Dermis blood vessel endothelial cell (primary cell): ENCODE data around the gene WBP11. TPM values are rescaled to one million over a fixed set of nuclear protein-coding genes. Genes with fewer than 3 reads are reported as not detected.

ENCODE experiments used
- DNase-seq: peaks from one replicate; pipeline ENCODE4 v3.0.0; 2010
- total RNA-seq: library from RNA; depleted of rRNA; stranded (reverse); fragments of >200 nt; gene quantifications from 2 replicates; pipeline ENCODE4 v1.2.3, GENCODE V29; 2014

WBP11 gene
- total RNA-seq, 1 donor from 2014 or later = 9.5 TPM

- no peak for DNase-seq
These were observed 20.8 kb upstream of the WBP11 start for GRCh38 chr12:14824012-14824634.

GRCh38 chr12:14814014-14814413, 10.7 kb upstream of the WBP11 start, which contains the start of gene SMCO3:
Gene SMCO3, minus strand, starts transcription at chr12:14814182. Its CDS starts 7,502 bp downstream, at chr12:14806680.
- no peak for DNase-seq

GRCh38 chr12:14811486-14811885, 8.2 kb upstream of the WBP11 start:
- DNase-seq = no peak

DNA sequence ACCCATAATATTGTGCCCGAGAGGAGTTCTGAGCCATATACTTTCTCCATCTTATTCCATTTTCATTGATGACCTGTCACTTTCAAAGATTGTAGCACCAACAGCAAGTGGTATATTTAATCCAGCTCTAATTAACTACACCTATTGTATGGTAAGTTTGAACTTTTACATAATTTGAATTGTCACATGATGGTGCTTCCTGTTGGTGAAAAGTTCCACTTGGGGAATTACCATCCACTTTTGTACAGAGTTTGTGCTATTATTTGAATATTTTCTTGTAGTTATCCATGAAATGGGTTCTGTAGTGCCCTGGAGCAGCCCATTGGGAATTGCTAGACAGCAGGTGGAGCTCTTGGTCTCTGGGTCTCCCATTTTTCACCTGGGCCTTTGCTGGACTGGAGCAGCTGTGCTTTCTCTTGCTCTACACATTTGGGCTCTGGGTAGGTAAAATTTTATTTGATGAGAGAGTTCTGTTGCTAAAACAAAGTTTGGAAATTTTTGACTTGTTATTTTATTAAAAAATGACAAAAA, 7.7 kb upstream of the WBP11 start:
- peak; percentile 68 for DNase-seq

GRCh38 chr12:14810167-14810952, 7.1 kb upstream of the WBP11 start:
- DNase-seq = no peak

GRCh38 chr12:14803830-14804160, 517 bp upstream of the WBP11 start:
- DNase-seq = no peak

- no peak for DNase-seq
These were observed 612 bp downstream of the WBP11 start for GRCh38 chr12:14802721-14803010.

DNA sequence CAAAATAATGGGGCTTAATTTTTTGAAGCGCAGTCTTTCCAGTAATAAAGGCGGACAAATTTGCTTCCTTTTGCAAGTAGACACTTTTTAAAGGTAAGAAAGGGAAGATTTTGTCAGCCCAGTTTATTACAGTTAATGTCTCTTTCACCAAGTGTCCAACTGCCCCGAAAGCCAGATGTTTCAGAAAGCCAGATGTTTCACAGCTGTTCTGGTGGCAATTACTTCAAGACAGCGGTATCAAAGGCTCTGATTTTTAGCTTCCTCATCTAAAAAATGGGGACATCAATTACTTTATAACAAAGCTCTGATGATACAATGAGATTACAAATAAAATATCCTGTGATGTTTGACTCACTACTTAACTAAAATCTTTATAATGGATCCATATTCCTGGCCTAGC, 1.0 kb downstream of the WBP11 start:
- no peak for DNase-seq

DNA sequence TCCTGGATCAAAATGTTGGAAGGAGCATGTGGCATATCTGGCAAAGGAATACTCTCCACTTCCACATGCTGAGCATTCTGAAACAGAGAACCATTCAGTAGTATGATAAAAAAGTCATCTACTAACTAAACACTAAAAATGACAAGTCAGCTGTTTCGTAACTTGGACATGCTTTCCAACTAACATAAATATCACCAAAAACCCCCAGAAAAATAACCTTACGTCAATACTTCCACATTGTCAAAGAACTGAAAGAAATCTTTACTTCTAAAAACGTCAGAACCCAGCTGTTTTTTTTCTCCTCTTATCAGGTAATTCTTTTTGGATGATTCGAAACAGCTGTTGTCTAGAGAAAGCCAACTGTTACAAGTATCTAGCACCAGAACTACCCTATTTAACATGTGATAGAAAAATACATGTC, 8.2 kb downstream of the WBP11 start:
- DNase-seq = no peak

DNA sequence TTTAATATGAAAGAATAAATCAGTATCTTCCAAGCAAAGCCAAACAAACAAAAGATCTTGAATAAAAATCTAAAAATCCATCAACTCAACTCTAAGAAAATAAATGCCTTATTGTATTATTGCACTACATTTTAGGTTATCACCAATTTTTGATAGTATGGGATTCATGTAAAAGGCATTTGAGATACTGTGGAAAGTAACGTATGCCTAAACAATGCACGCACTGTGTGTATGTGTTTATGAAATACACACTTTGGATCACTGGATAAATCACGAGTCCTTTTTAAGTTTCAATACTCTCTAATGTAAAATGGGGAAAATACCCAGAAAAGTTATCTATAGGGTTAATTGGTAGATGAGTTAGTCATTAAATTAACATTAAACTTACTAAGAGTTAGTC, 17.7 kb downstream of the WBP11 start:
- no peak for DNase-seq

DNA sequence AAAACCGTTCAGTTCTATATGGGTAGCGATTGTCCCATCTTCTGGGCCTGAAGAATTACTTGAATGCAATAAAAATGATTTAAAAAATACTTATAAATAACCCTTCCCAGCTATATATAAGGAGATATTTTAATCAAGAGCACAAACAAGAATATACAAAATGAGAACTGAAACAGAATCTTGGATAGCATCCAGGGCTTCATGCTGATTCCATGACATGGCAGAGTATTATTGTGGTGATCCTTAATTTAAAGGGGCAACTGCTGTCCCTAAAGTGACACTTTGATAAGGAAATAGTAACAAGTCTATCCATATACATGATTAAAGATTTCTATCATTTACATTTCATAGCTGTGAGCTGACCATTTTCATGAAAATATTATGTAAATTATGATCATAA, 18.8 kb downstream of the WBP11 start:
- DNase-seq = no peak

- no peak for DNase-seq
These were observed 20.5 kb downstream of the WBP11 start for GRCh38 chr12:14782756-14783155.

DNA sequence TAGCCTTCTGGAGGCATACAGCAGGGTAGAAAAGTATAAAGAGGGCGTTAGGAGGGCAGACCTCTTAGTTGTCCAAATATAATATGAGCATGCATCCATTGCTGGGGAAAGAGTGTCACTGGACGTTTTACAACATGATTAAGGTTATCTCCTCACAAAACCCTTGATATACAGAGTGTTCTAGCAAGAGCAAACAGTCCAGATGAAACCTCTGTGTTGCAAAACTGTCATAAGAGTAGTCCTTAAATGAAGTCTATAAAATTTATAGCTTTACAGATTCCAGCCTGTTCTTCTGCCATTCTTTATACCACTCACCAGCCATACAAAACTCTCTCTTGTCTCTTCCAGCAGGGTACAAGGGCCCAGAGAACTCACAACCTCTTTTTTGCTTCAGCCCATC, 21.7 kb downstream of the WBP11 start:
- no peak for DNase-seq

- no peak for DNase-seq
These were observed 22.4 kb downstream of the WBP11 start for GRCh38 chr12:14780859-14781258.

- DNase-seq = no peak
These were observed 23.4 kb downstream of the WBP11 start for GRCh38 chr12:14779834-14780233.

DNA sequence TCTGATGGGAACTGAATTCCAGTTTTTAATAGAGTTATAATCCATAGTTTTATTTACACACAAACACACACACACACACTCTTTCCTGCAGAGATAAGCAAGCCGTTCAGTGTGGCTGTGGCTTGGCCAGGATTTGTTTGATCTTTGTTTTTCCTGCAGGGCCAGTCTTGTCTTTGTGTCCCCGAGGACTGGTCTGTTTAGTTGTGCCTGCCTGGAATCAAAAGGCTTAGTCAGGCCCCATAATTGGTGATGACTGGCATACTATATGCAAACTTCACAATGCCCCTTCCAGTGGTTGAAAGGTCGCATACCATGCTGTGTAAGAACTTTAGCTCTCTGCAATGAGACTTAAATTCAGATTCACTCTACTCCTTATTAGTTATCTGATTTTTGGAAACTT, 26.0 kb downstream of the WBP11 start:
- no peak for DNase-seq

DNA sequence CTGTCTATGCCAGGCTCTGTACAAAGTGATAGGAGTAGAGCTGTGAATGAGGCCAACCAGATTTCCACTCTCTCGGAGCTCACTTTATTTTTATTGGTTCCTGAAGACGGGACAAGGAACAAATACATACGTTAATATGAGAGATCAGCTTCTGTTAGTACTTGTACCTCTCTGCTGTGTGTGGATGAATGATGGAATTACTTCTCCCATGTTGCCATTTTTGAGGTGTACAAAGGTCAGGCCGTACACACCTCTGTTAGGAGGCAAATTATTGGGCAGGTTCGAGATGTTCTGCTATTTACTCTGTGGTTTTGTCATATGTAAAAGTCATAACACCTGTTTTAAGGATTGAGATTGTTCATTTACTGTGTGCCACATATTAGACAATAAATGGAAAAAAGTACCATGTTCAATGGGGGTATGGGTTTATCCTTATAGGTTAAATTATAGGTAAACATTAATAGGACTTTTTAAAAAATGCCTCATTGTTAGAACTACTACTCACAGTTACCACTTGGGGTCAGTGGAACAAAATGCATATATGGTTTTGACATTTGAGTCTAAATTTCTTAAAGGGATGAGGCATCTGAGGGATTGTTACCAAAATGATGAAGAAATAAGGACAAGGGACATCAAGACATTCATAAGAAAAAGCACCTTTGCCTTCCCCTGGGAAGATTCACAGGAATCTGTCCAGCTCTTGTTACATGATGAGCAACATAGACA, 26.9 kb downstream of the WBP11 start:
- peak; percentile 33 for DNase-seq

GRCh38 chr12:14775636-14775980, 27.7 kb downstream of the WBP11 start:
- no peak for DNase-seq

- peak; percentile 58 for DNase-seq
These were observed 28.2 kb downstream of the WBP11 start for GRCh38 chr12:14774906-14775635.

DNA sequence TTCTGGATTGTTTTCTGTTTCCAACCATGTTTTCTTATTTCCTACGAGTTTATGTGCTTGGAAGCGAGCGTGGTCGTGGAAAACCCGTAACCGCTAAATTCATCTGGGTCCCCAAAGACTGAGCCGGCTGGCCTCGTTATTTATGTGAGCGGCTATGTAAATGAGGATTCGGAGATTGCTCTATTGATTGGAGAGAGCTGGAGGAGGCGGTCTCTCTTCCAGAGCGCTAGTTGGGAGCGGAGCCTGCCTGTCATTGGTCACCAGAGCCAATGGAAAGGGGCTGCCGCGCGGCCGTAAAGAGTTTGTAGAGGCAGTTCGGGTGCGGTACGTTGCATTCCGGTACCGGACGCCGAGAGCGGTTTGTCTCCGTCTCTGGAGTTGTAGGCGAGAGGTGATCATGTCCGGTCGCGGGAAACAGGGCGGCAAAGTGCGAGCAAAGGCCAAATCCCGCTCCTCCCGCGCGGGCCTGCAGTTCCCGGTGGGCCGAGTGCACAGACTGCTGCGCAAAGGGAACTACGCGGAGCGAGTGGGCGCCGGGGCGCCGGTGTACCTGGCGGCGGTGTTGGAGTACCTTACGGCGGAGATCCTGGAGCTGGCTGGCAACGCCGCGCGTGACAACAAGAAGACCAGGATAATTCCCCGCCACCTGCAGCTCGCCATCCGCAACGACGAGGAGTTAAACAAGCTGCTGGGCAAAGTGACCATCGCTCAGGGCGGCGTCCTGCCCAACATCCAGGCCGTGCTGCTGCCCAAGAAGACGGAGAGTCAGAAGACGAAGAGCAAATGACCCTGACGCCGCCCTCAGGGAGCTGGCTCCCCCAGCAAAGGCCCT, 29.0 kb downstream of the WBP11 start:
- peak; percentile 97 for DNase-seq

DNA sequence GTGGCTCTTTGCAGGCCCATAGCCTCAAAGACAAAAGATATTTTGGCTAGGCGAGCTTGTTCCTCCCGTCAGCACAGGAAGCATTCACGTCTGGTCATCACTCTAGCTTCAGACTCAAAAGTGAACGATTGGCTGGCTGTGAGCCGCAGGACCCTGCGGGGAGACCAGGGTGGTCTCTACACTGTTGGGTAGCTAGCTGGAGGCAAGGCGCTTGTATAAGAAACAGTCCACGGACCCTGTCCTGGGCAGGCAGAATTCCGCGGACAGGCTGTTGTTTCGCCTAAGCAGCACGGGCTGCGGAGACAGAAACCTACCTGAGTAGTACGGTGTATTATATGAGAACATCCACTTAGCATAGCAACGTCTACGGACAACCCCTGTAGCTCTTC, 29.6 kb downstream of the WBP11 start:
- DNase-seq = no peak

DNA sequence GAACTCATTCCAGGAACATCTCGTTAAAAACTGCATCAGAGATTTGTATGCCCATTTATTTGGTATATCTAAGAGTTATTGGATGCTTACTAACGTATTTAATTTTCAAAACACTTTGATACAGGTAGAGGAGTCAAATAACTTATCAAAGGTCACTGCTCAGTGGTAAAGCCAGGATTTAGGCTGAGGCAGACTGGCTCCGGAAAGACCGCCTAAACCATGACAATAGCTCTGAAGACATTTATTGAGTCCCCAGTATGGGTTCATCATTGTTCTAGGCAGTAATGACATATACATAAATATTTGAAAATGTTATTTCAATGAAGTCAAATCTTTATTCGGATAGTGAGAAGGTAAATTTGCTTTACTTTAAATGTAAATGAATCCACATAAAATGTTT, 30.3 kb downstream of the WBP11 start:
- no peak for DNase-seq
